IMR-90 (cell line): ENCODE results near the gene ANLN.

Experiments
- CEBPB ChIP-seq: IDR thresholded peaks from 2 replicates; pipeline ENCODE4 v1.6.1; 2012; ENCODE audit warnings: low read depth, low read length, improper control_type of control experiment
- CTCF ChIP-seq: conservative IDR thresholded peaks from 2 replicates; pipeline ENCODE4 v1.5.1; 2012; ENCODE audit warnings: mild to moderate bottlenecking, low read depth, low read length, improper control_type of control experiment
- MAFK ChIP-seq: IDR thresholded peaks from 2 replicates; pipeline ENCODE4 v1.6.1; 2012; ENCODE audit warnings: low read depth, low read length, improper control_type of control experiment
- POLR2A ChIP-seq: IDR thresholded peaks from 2 replicates; pipeline ENCODE4 v1.6.1; 2012; ENCODE audit warnings: mild to moderate bottlenecking, low read depth, low read length
- SMC3 ChIP-seq: fragments of 150-350 bp; IDR thresholded peaks from 2 replicates; pipeline ENCODE4 v1.6.1; 2016; ENCODE audit warnings: low read depth, mild to moderate bottlenecking, antibody characterized with exemption, low read length, moderate library complexity
- USF2 ChIP-seq: fragments of 150-350 bp; IDR thresholded peaks from 2 replicates; pipeline ENCODE4 v1.6.1; 2017; ENCODE audit warnings: mild to moderate bottlenecking, antibody characterized with exemption, low read length, low read depth

- TF ChIP-seq CTCF (no peak), MAFK (no peak), CEBPB (no peak), POLR2A (no peak), SMC3 (no peak), USF2 (no peak)
These were observed 18.2 kb downstream of the ANLN start for GRCh38 chr7:36407636-36408550.
